WERI-Rb-1 (cell line): Measurements from ENCODE around the gene BACH2.

Experiments used
- DNase-seq: peaks from one replicate; pipeline ENCODE4 v3.0.0-alpha.2; 2020
- H3K27ac ChIP-seq: fragments of 250-450 bp; sonication (Bioruptor Pico); 2 replicates; pipeline ENCODE4 v1.5.1; 2020; ENCODE audit warnings: mild to moderate bottlenecking, moderate library complexity
- H3K27me3 ChIP-seq: fragments of 250-450 bp; sonication (Bioruptor Pico); 2 replicates; pipeline ENCODE4 v1.5.1; 2021; ENCODE audit warnings: mild to moderate bottlenecking, low read depth, moderate library complexity; ENCODE audit not compliant: insufficient read depth, severe bottlenecking
- H3K36me3 ChIP-seq: fragments of 250-450 bp; sonication (Bioruptor Pico); 2 replicates; pipeline ENCODE4 v1.5.1; 2020; ENCODE audit warnings: mild to moderate bottlenecking, moderate library complexity
- H3K4me3 ChIP-seq: 2 replicates; pipeline ENCODE4 v1.5.1; 2011; ENCODE audit warnings: low read depth, mild to moderate bottlenecking, control low read depth, low read length
- H3K9me3 ChIP-seq: fragments of 250-450 bp; sonication (Bioruptor Pico); 2 replicates; pipeline ENCODE4 v1.5.1; 2021; ENCODE audit warnings: mild to moderate bottlenecking, moderate library complexity; ENCODE audit not compliant: severe bottlenecking
- TF ChIP-seq, protein P1 (sequence below): IDR thresholded peaks from 2 replicates; pipeline ENCODE4 v1.5.1; 2011; ENCODE audit warnings: low read depth, mild to moderate bottlenecking, control low read depth, inconsistent platforms, low read length

Gene BACH2

DNA sequence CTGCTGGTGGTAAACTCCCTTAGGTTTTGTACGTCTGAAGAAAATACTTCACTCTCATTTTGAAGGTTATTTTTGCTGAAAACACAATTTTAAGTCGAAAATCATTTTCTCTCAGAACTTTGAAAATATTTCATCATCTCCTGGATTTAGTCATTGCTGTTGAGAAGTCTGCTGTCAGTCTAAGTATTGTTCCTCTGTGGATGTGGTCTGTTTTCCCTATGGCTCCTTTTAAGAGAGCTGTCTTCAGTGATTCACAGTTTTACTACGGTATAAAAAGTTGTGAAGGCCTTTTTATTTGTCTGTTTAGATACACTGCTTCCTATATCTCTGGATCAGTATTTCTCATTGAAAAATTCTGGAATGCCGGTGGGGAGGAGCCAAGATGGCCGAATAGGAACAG, 243.0 kb downstream of the BACH2 start:
- DNase-seq: no peak
- no peak overlapping the region for H3K4me3 ChIP-seq
- H3K36me3 ChIP-seq: no peaks in the 10 kb centered on the region
- H3K27me3 ChIP-seq: no peaks in the 10 kb centered on the region
- no peak overlapping the region for H3K27ac ChIP-seq
- TF ChIP-seq, protein P1, sequence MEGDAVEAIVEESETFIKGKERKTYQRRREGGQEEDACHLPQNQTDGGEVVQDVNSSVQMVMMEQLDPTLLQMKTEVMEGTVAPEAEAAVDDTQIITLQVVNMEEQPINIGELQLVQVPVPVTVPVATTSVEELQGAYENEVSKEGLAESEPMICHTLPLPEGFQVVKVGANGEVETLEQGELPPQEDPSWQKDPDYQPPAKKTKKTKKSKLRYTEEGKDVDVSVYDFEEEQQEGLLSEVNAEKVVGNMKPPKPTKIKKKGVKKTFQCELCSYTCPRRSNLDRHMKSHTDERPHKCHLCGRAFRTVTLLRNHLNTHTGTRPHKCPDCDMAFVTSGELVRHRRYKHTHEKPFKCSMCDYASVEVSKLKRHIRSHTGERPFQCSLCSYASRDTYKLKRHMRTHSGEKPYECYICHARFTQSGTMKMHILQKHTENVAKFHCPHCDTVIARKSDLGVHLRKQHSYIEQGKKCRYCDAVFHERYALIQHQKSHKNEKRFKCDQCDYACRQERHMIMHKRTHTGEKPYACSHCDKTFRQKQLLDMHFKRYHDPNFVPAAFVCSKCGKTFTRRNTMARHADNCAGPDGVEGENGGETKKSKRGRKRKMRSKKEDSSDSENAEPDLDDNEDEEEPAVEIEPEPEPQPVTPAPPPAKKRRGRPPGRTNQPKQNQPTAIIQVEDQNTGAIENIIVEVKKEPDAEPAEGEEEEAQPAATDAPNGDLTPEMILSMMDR: no peak
- H3K9me3 ChIP-seq: peaks cover 9% of the 10 kb centered on the region

DNA sequence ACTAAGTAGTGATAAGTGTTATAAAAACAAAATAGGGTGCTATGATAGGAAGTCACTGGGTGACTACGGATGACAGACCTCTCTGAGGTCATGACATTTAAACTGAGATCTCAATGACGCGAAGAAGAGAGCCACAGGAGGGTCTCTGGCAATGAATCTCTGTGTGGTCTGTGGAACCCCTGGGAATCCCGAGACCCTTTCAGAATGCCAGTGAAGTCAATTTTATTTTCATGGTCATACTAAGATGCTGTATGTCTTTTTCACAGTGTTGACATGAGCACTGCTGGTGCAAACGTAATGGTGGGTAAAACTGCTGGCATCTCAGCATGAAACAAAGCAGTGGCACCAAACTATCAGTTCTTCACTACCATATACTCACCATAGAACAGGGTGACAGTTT, 247.3 kb downstream of the BACH2 start:
- Histone ChIP-seq H3K9me3 (peaks cover 3% of the 10 kb centered on the region), H3K36me3 (no peaks in the 10 kb centered on the region), H3K4me3 (no peak overlapping the region), H3K27ac (no peak overlapping the region), H3K27me3 (no peaks in the 10 kb centered on the region)
- TF ChIP-seq, protein P1: no peak
- DNase-seq: no peak

DNA sequence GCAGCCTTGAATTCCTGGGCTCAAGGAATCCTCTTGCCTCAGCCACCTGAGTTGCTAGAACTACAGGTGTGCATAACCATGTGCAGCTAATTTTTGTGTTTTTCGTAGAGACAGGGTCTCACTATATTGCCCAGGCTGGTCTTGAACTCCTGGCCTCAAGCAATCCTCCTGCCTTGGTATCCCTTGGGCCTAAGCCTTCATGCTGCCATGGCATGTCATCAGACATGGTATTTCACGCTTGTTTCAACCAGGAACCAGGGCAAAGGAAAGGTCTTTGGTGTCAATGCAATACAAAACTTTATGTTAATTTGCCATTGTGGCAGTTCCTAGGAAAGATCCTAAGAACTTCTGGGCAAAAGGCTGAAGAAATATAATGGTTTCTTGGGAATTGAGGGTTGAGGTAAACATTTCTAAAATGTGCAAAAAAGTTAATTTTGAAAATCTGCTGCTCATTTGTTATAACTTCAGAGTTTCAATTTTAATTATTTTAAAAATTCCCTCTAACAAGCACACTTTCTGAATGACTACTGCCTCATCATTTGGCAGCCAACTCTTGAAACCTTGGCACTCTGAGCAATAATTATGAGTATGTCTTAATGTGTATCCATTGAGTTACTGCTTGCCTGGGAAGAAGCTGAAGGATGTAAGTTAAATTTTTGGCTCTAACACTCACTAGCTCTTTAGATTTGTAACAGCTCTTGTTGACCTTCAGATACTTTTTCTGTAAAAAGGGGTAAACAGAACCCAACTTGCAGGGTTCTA, 248.3 kb downstream of the BACH2 start:
- DNase-seq: no peak
- no peak overlapping the region for H3K4me3 ChIP-seq
- TF ChIP-seq, protein P1: no peak
- no peaks in the 10 kb centered on the region for H3K9me3 ChIP-seq
- no peaks in the 10 kb centered on the region for H3K27me3 ChIP-seq
- no peaks in the 10 kb centered on the region for H3K36me3 ChIP-seq
- no peak overlapping the region for H3K27ac ChIP-seq

DNA sequence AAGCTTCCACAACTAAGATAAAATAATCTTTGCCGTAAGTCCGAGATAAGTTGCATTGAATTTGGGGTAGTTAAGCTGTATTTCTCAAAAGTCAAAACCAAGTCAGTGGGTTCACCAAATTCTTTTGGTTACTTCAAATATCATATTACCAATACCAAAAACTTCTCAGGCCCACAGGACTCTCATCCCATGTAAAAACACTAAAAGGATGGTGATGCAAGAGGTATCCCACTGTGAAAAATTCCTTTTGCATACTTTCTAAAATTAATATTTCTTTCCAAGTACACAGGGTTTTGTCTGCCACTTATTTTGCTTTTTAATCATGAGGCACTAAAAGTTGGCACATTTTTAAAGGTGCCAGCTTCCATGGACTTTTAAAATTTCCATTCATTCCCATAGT, 251.1 kb downstream of the BACH2 start:
- TF ChIP-seq, protein P1: no peak
- Histone ChIP-seq H3K4me3 (no peak overlapping the region), H3K36me3 (no peaks in the 10 kb centered on the region), H3K27ac (no peak overlapping the region), H3K27me3 (no peaks in the 10 kb centered on the region), H3K9me3 (no peaks in the 10 kb centered on the region)
- DNase-seq: no peak

DNA sequence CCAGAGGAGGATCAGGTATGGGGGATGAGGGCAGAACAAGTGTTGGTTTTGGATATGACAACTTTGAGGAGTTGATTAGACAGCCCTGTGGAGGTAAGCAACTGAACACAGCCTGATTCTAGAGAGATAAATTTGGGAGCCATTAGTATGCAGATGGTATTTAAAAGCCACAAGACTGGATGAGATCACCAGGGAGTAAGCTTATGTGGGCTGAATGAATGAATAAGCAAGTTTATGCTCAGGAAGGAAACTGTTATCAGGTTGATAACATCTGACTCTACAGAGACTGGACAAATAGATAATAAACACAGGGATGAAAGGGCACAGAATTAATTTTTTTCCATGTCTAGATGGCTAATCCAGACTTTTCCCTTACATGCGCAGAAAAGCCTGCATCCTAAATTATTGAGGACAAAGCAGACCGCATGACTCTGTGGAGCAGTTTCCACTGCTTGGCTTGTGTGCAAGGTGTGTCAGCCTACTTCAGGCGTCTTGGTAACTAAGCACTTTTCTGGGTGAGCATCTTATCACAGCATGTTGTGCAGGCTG, 251.7 kb downstream of the BACH2 start:
- no peak for DNase-seq
- Histone ChIP-seq H3K27me3 (no peaks in the 10 kb centered on the region), H3K27ac (no peak overlapping the region), H3K4me3 (no peak overlapping the region), H3K9me3 (no peaks in the 10 kb centered on the region), H3K36me3 (no peaks in the 10 kb centered on the region)
- TF ChIP-seq, protein P1: no peak
